Measurements from ENCODE around the gene TYMP. TPM values are rescaled to one million over a fixed set of nuclear protein-coding genes. Genes with fewer than 3 reads are reported as not detected.
"Not testable (repeated sequence)": the region's sequence is repeated elsewhere in the genome, so short reads cannot be mapped to it uniquely, and the experiment has no call there.

The TYMP gene
- total RNA-seq, 1 experiment from 2014 or later: 0.58 TPM

GRCh38 chr22:50544746-50545253 is 15.0 kb upstream of the TYMP start:
- H3K9me3 ChIP-seq (ENCODE audit: low read depth, low read length, poor library complexity, severe bottlenecking): no peaks in the 10 kb centered on the region
- ChIA-PET CTCF (no interaction called here), POLR2A (ENCODE audit: low non-redundant PET) (no interaction called here)
- no peaks in the 10 kb centered on the region for H3K27me3 ChIP-seq (replicated peaks; ENCODE audit: insufficient read depth, low read depth, low read length, poor library complexity)
- no peak overlapping the region for H3K27ac ChIP-seq (ENCODE audit: low read depth, low read length, poor library complexity, severe bottlenecking)
- H3K4me1 ChIP-seq (ENCODE audit: insufficient read depth, low read length, poor library complexity, severe bottlenecking): peaks cover 23% of the 10 kb centered on the region
- no TSS peak for BruUV-seq (replicated peaks)
- TF ChIP-seq CTCF (conservative IDR thresholded peaks at IDR 0.05; ENCODE audit: low read depth, low read length) (no peak), EZH2 (IDR thresholded peaks at IDR 0.05; ENCODE audit: borderline replicate concordance, low read depth, low read length, poor library complexity, severe bottlenecking) (no peak)
- H3K4me3 ChIP-seq (ENCODE audit: low read depth, low read length, poor library complexity, severe bottlenecking): peak overlapping the region; percentile 18
- intact Hi-C loops (cut with micrococcal nuclease; ENCODE audit: unreplicated experiment): loop anchor here (10.0 kb wide), 1 partner anchor 60 kb away; the partner anchor contains the start of gene MAPK8IP2
- DNase-seq (ENCODE audit: low spot score): no peak
- no peaks in the 10 kb centered on the region for H3K36me3 ChIP-seq (ENCODE audit: insufficient read depth, low read length, poor library complexity, severe bottlenecking)

GRCh38 chr22:50544078-50544745 is 14.4 kb upstream of the TYMP start:
- ChIA-PET POLR2A (ENCODE audit: low non-redundant PET) (no interaction called here), CTCF (no interaction called here)
- H3K27me3 ChIP-seq (replicated peaks; ENCODE audit: insufficient read depth, low read depth, low read length, poor library complexity): no peaks in the 10 kb centered on the region
- TF ChIP-seq EZH2 (IDR thresholded peaks at IDR 0.05; ENCODE audit: borderline replicate concordance, low read depth, low read length, poor library complexity, severe bottlenecking): no peak
- peak; percentile 75 for TF ChIP-seq CTCF (conservative IDR thresholded peaks at IDR 0.05; ENCODE audit: low read depth, low read length)
- no TSS peak for BruUV-seq (replicated peaks)
- peaks cover 28% of the 10 kb centered on the region for H3K4me1 ChIP-seq (ENCODE audit: insufficient read depth, low read length, poor library complexity, severe bottlenecking)
- H3K9me3 ChIP-seq (ENCODE audit: low read depth, low read length, poor library complexity, severe bottlenecking): no peaks in the 10 kb centered on the region
- H3K27ac ChIP-seq (ENCODE audit: low read depth, low read length, poor library complexity, severe bottlenecking): no peak overlapping the region
- peak; percentile 83 for DNase-seq (ENCODE audit: low spot score)
- intact Hi-C loops (cut with micrococcal nuclease; ENCODE audit: unreplicated experiment): loop anchor here (10.0 kb wide), 1 partner anchor 61 kb away; the partner anchor contains the start of gene MAPK8IP2
- no peaks in the 10 kb centered on the region for H3K36me3 ChIP-seq (ENCODE audit: insufficient read depth, low read length, poor library complexity, severe bottlenecking)
- H3K4me3 ChIP-seq (ENCODE audit: low read depth, low read length, poor library complexity, severe bottlenecking): peak overlapping the region; percentile 18

GRCh38 chr22:50542416-50542927 is 12.7 kb upstream of the TYMP start:
- Histone ChIP-seq H3K27ac (ENCODE audit: low read depth, low read length, poor library complexity, severe bottlenecking) (no peak overlapping the region), H3K36me3 (ENCODE audit: insufficient read depth, low read length, poor library complexity, severe bottlenecking) (no peaks in the 10 kb centered on the region), H3K27me3 (replicated peaks; ENCODE audit: insufficient read depth, low read depth, low read length, poor library complexity) (no peaks in the 10 kb centered on the region), H3K9me3 (ENCODE audit: low read depth, low read length, poor library complexity, severe bottlenecking) (no peaks in the 10 kb centered on the region), H3K4me1 (ENCODE audit: insufficient read depth, low read length, poor library complexity, severe bottlenecking) (peaks cover 30% of the 10 kb centered on the region), H3K4me3 (ENCODE audit: low read depth, low read length, poor library complexity, severe bottlenecking) (no peak overlapping the region)
- TF ChIP-seq CTCF (conservative IDR thresholded peaks at IDR 0.05; ENCODE audit: low read depth, low read length) (no peak), EZH2 (IDR thresholded peaks at IDR 0.05; ENCODE audit: borderline replicate concordance, low read depth, low read length, poor library complexity, severe bottlenecking) (no peak)
- CTCF ChIA-PET: no interaction called here
- intact Hi-C loops (cut with micrococcal nuclease; ENCODE audit: unreplicated experiment): loop anchor here (10.0 kb wide), 1 partner anchor 62 kb away; the partner anchor contains the start of gene MAPK8IP2
- DNase-seq (ENCODE audit: low spot score): no peak
- BruUV-seq (replicated peaks): no TSS peak
- POLR2A ChIA-PET (ENCODE audit: low non-redundant PET): no interaction called here

GRCh38 chr22:50541667-50542026 is 11.8 kb upstream of the TYMP start:
- CTCF ChIA-PET; POLR2A ChIA-PET (ENCODE audit: low non-redundant PET): not testable (repeated sequence)
- intact Hi-C loops (cut with micrococcal nuclease; ENCODE audit: unreplicated experiment): loop anchor here (10.0 kb wide), 1 partner anchor 63 kb away; the partner anchor contains the start of gene MAPK8IP2

More at GRCh38 chr22:50541667-50542026, 11.8 kb upstream of the TYMP start:
- BruUV-seq (replicated peaks); H3K36me3 ChIP-seq (ENCODE audit: insufficient read depth, low read length, poor library complexity, severe bottlenecking); H3K27me3 ChIP-seq (replicated peaks; ENCODE audit: insufficient read depth, low read depth, low read length, poor library complexity); H3K4me3 ChIP-seq (ENCODE audit: low read depth, low read length, poor library complexity, severe bottlenecking); DNase-seq (ENCODE audit: low spot score); H3K9me3 ChIP-seq (ENCODE audit: low read depth, low read length, poor library complexity, severe bottlenecking); H3K27ac ChIP-seq (ENCODE audit: low read depth, low read length, poor library complexity, severe bottlenecking): not testable (repeated sequence)
- H3K4me1 ChIP-seq (ENCODE audit: insufficient read depth, low read length, poor library complexity, severe bottlenecking): peaks cover 30% of the 10 kb centered on the region
